ENCODE results near the gene INF2. TPM values are rescaled to one million over a fixed set of nuclear protein-coding genes. Genes with fewer than 3 reads are reported as not detected.

Gene INF2
- total and polyA plus RNA-seq, 2 experiments from 2014 or later = 36.7 to 75.5 TPM

GRCh38 chr14:104709387-104710039 is 20.1 kb downstream of the INF2 start (continued):
- no peak for TF ChIP-seq ZNF462 (CRISPR knock-in tag; IDR thresholded peaks at IDR 0.05)
- TF ChIP-seq EZH2phosphoT487 (IDR thresholded peaks at IDR 0.05; ENCODE audit: unreplicated experiment) = no peak
- no peak for TF ChIP-seq STAT1 (IDR thresholded peaks at IDR 0.05; ENCODE audit: unreplicated experiment)
- no peak for TF ChIP-seq ZNF331 (CRISPR knock-in tag; IDR thresholded peaks at IDR 0.05; ENCODE audit: low read depth)
- no peak for TF ChIP-seq CREB1 (CRISPR knock-in tag; IDR thresholded peaks at IDR 0.05; ENCODE audit: low read depth)

- Mint-ChIP-seq H3K27ac (no peak overlapping the region), H3K27me3 (ENCODE audit: insufficient read depth, low read depth, poor library complexity) (peaks cover 6% of the 10 kb centered on the region), H3K4me3 (no peak overlapping the region), H3K36me3 (ENCODE audit: low read depth) (peaks cover 11% of the 10 kb centered on the region), H3K4me1 (peaks cover 9% of the 10 kb centered on the region; the same call in 2 of the 3 replicates), H3K9me3 (peaks cover 3% of the 10 kb centered on the region; the same call in 1 of the 3 replicates)
- H3K4me2 ChIP-seq = no peak overlapping the region
- H3K79me2 ChIP-seq (replicated peaks; ENCODE audit: insufficient read depth) = no peaks in the 10 kb centered on the region
- H3K4me1 ChIP-seq (ENCODE audit: insufficient read depth) = 0 out of 2 replicates have a peak, but pooled peaks cover 9% of the 10 kb centered on the region
- no peak overlapping the region for H2AFZ ChIP-seq
- H4K20me1 ChIP-seq (replicated peaks; ENCODE audit: insufficient read depth) = no peaks in the 10 kb centered on the region
- H3F3A ChIP-seq (replicated peaks; ENCODE audit: low read depth) = no peaks in the 10 kb centered on the region
- H3K36me3 ChIP-seq (ENCODE audit: insufficient read depth) = no peaks in the 10 kb centered on the region
- H3K9me2 ChIP-seq (ENCODE audit: insufficient read depth) = no peaks in the 10 kb centered on the region
- no peaks in the 10 kb centered on the region for H3K27me3 ChIP-seq (ENCODE audit: insufficient read depth)
- no peak overlapping the region for H3K27ac ChIP-seq (ENCODE audit: low read depth)
- DNase-seq (ENCODE audit: low spot score) = no peak
- no peak for ATAC-seq
- no peak overlapping the region for H3K4me3 ChIP-seq
- TF ChIP-seq REST (IDR thresholded peaks at IDR 0.05; ENCODE audit: unreplicated experiment) (no peak), ZNF114 (CRISPR knock-in tag; IDR thresholded peaks at IDR 0.05) (no peak), CTCF (conservative IDR thresholded peaks at IDR 0.05; ENCODE audit: low read depth in 2 of 2) (no peak), CREB1 (CRISPR knock-in tag; IDR thresholded peaks at IDR 0.05; ENCODE audit: low read depth) (no peak)
These were observed 20.8 kb downstream of the INF2 start for GRCh38 chr14:104710071-104710735.
